ENCODE data around the gene PPP4R4. TPM values are rescaled to one million over a fixed set of nuclear protein-coding genes. Genes with fewer than 3 reads are reported as not detected.

The PPP4R4 gene
- polyA plus RNA-seq, 1 of the 3 experiments (the other 2 are of a cell fraction) = 2.5 TPM

DNA sequence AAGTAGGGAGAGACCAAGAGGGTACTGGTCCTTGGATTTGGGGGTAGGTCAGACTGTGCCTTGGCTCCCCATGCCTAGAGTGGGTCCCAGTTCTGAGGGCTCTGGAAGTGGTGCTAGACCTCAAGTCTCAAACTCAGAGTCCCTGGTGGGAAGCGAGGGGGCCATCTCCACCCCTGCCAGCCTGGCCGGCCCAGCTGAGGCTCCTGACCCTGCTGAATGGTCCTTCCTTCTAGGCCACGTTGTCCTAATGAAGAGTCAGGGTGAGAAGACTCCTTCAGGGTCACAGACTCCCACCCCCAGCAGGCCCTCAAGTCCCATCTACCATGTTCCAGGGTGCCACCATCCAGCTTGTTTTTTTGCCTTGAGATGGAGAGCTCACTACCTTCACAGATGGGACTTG lies 136.1 kb downstream of the PPP4R4 start:
- WGBS (ENCODE audit: low lambda C conversion rate) = no CpG with 5 or more reads among the region's 3 CpGs

More for the DNA sequence above, 136.1 kb downstream of the PPP4R4 start:
- H4K20me1 ChIP-seq (ENCODE audit: insufficient read depth) = no peaks in the 10 kb centered on the region
- H3K9me3 ChIP-seq = no peaks in the 10 kb centered on the region; the same call in 1 of the 2 replicates
- no peak overlapping the region for H3K27ac ChIP-seq (ENCODE audit: low read depth in 2 of 2, low read length in 1 of 2)
- ChIA-PET CTCF (no interaction called here), POLR2A (no interaction called here)
- no peaks in the 10 kb centered on the region for H3K9me2 ChIP-seq
- no peaks in the 10 kb centered on the region for H3F3A ChIP-seq (replicated peaks; ENCODE audit: insufficient read depth)
- H2AFZ ChIP-seq (ENCODE audit: low read depth) = no peak overlapping the region
- no peak overlapping the region for H3K9ac ChIP-seq
- no peaks in the 10 kb centered on the region for H3K79me2 ChIP-seq (ENCODE audit: insufficient read depth)
- no peaks in the 10 kb centered on the region for H3K36me3 ChIP-seq (replicated peaks in 1 of 2; ENCODE audit: control insufficient read depth in 1 of 2, insufficient read depth in 2 of 2, low read length in 1 of 2)
- DNase-seq = no peak
- TF ChIP-seq CHD2 (IDR thresholded peaks at IDR 0.05; ENCODE audit: low read length, partially characterized antibody) (no peak), JUND (IDR thresholded peaks at IDR 0.05) (no peak), NRF1 (IDR thresholded peaks at IDR 0.05; ENCODE audit: low read depth, low read length) (no peak), ELF1 (IDR thresholded peaks at IDR 0.05) (no peak), ZBTB33 (IDR thresholded peaks at IDR 0.05; ENCODE audit: borderline replicate concordance, low read depth) (no peak), POLR2AphosphoS5 (IDR thresholded peaks at IDR 0.05; ENCODE audit: low read depth, low read length) (no peak), SIN3A (IDR thresholded peaks at IDR 0.05; ENCODE audit: borderline replicate concordance, low read depth, low read length) (no peak), RAD21 (IDR thresholded peaks at IDR 0.05; ENCODE audit: low read length) (no peak), RFX5 (IDR thresholded peaks at IDR 0.05; ENCODE audit: low read length) (no peak), EP300 (IDR thresholded peaks at IDR 0.05; ENCODE audit: borderline replicate concordance in 1 of 2, low read depth in 1 of 2, low read length in 1 of 2) (no peak)
- TF ChIP-seq, protein P1, sequence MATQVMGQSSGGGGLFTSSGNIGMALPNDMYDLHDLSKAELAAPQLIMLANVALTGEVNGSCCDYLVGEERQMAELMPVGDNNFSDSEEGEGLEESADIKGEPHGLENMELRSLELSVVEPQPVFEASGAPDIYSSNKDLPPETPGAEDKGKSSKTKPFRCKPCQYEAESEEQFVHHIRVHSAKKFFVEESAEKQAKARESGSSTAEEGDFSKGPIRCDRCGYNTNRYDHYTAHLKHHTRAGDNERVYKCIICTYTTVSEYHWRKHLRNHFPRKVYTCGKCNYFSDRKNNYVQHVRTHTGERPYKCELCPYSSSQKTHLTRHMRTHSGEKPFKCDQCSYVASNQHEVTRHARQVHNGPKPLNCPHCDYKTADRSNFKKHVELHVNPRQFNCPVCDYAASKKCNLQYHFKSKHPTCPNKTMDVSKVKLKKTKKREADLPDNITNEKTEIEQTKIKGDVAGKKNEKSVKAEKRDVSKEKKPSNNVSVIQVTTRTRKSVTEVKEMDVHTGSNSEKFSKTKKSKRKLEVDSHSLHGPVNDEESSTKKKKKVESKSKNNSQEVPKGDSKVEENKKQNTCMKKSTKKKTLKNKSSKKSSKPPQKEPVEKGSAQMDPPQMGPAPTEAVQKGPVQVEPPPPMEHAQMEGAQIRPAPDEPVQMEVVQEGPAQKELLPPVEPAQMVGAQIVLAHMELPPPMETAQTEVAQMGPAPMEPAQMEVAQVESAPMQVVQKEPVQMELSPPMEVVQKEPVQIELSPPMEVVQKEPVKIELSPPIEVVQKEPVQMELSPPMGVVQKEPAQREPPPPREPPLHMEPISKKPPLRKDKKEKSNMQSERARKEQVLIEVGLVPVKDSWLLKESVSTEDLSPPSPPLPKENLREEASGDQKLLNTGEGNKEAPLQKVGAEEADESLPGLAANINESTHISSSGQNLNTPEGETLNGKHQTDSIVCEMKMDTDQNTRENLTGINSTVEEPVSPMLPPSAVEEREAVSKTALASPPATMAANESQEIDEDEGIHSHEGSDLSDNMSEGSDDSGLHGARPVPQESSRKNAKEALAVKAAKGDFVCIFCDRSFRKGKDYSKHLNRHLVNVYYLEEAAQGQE (IDR thresholded peaks at IDR 0.05; ENCODE audit: low read depth, low read length) = no peak
- H3K27me3 ChIP-seq (ENCODE audit: insufficient read depth) = no peaks in the 10 kb centered on the region
- H3K4me1 ChIP-seq (ENCODE audit: control insufficient read depth in 1 of 2, insufficient read depth in 2 of 2, low read depth in 1 of 2, low read length in 1 of 2) = no peaks in the 10 kb centered on the region
- no peak overlapping the region for H3K4me3 ChIP-seq (ENCODE audit: low read depth in 2 of 2, low read length in 1 of 2)
- H3K4me2 ChIP-seq = no peak overlapping the region
